Esophagus muscularis mucosa (tissue), 4 donors: ENCODE data around the gene TUBB3. TPM values are rescaled to one million over a fixed set of nuclear protein-coding genes. Genes with fewer than 3 reads are reported as not detected.
A peak's percentile ranks its signal among the peaks of the same experiment; 100 is the strongest.

ENCODE experiments used
- DNase-seq: peaks from one replicate; pipeline ENCODE4 v3.0.0-alpha.2; 2017; ENCODE audit errors: extremely low spot score
- H3K27ac ChIP-seq, 4 donors: fragments of 200-600 bp; sonication (generic); replicated peaks in 1 of 4; 1 replicate in 3 of 4; 2 replicates in 1 of 4; pipeline ENCODE4 v1.5.1; 2016 to 2019; ENCODE audit warnings: mild to moderate bottlenecking in 1 of 4
- H3K27me3 ChIP-seq, 4 donors: fragments of 200-600 bp; sonication (generic); one replicate each; pipeline versions ENCODE4 v1.5.1 to v1.6.0; 2016 to 2019
- H3K36me3 ChIP-seq, 4 donors: fragments of 200-600 bp; sonication (generic); one replicate each; pipeline ENCODE4 v1.5.1; 2016 to 2019
- H3K4me1 ChIP-seq, 4 donors: fragments of 200-600 bp; sonication (generic); one replicate each; pipeline ENCODE4 v1.5.1; 2016 to 2019
- H3K4me3 ChIP-seq, 4 donors: fragments of 200-600 bp; sonication (generic); 1 replicate in 2 of 4; 2 replicates in 2 of 4; pipeline ENCODE4 v1.5.1; 2016 to 2019; ENCODE audit warnings: mild to moderate bottlenecking in 4 of 4, moderate library complexity in 1 of 4
- H3K9me3 ChIP-seq, 4 donors: fragments of 200-600 bp; sonication (generic); 1 replicate in 3 of 4; 2 replicates in 1 of 4; pipeline ENCODE4 v1.5.1; 2016 to 2019
- EP300 ChIP-seq: sonication (generic); formaldehyde crosslinking; IDR thresholded peaks from one replicate; pipeline ENCODE4 v1.6.1; 2017; ENCODE audit warnings: antibody characterized with exemption
- POLR2A ChIP-seq: fragments of 450-650 bp; IDR thresholded peaks from one replicate; pipeline ENCODE4 v1.6.1; 2017; ENCODE audit warnings: antibody characterized with exemption, moderate library complexity, mild to moderate bottlenecking, low read depth
- POLR2AphosphoS5 ChIP-seq, 2 donors: sonication (generic); formaldehyde crosslinking; IDR thresholded peaks; one replicate each; pipeline ENCODE4 v1.6.1; 2017; ENCODE audit warnings: antibody characterized with exemption in 2 of 2
- WGBS: methylation state at CpG from one replicate; pipeline ENCODE4 v1.1.5; 2018; 5-methylcytosine and 5-hydroxymethylcytosine counted together
- intact Hi-C: fragments of 100-400 bp; cut with DNase I; formaldehyde crosslinking; loops from one replicate; pipeline ENCODE4 v1.15.1; 2023
- total RNA-seq, 4 donors: library from RNA; depleted of rRNA; stranded (reverse); fragments of >200 nt; gene quantifications; one replicate each; pipeline versions ENCODE4 v1.1.0 to v1.2.1, GENCODE V29; 2016
- TF ChIP-seq, protein P1 (sequence below), 3 experiments: fragments of 200-600 bp in 2 of 3; fragments of 450-650 bp in 1 of 3; sonication (generic) in 2 of 3; IDR thresholded peaks; one replicate each; pipeline ENCODE4 v1.5.1; 2017 to 2019; ENCODE audit warnings: antibody characterized with exemption in 3 of 3, mild to moderate bottlenecking in 2 of 3, moderate library complexity in 1 of 3

TUBB3 gene
- total RNA-seq, 4 donors from 2014 or later, result 2.5 to 19.5 (median 12.9) TPM

DNA sequence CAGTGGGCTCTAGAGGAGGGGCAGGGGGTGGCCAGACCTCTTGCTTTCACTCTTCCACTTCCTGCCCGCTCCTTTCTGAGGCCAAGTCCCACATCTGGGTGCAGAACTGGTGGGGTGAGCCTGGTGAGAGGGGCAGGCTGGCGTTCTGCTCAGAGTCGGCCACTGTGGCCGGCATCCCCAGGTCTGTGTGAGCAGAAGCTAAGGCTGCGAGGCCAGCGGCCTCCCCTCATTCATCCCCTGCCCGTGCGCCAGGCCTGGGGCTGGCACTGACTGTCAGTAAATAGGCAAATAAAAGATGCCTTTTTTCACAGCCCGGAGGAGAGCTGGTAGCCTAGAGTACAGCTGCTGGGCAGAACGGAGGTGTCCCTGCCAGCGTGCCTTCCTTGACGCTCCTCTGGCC is 26.6 kb downstream of the TUBB3 start:
- H3K9me3 ChIP-seq, result no peaks in the 10 kb centered on the region
- peak overlapping the region in 1 of 4 donors; percentile 59 for H3K27ac ChIP-seq
- intact Hi-C loops, result no loop called here
- peak overlapping the region; percentile 65 to 81 (median 66) for H3K4me3 ChIP-seq
- H3K4me1 ChIP-seq, result peaks cover 13 to 24% (median 21%) of the 10 kb centered on the region in 4 donors
- peaks cover 0 to 15% (median 0%) of the 10 kb centered on the region in 4 donors for H3K27me3 ChIP-seq
- H3K36me3 ChIP-seq, result peaks cover 0 to 12% (median 9%) of the 10 kb centered on the region in 4 donors
- 93% methylated on average over 9 of the region's 12 CpGs for WGBS
- DNase-seq, result no peak
- TF ChIP-seq POLR2AphosphoS5 (IDR thresholded peaks at IDR 0.05) (no peak), POLR2A (no peak), EP300 (no peak)
- TF ChIP-seq, protein P1, sequence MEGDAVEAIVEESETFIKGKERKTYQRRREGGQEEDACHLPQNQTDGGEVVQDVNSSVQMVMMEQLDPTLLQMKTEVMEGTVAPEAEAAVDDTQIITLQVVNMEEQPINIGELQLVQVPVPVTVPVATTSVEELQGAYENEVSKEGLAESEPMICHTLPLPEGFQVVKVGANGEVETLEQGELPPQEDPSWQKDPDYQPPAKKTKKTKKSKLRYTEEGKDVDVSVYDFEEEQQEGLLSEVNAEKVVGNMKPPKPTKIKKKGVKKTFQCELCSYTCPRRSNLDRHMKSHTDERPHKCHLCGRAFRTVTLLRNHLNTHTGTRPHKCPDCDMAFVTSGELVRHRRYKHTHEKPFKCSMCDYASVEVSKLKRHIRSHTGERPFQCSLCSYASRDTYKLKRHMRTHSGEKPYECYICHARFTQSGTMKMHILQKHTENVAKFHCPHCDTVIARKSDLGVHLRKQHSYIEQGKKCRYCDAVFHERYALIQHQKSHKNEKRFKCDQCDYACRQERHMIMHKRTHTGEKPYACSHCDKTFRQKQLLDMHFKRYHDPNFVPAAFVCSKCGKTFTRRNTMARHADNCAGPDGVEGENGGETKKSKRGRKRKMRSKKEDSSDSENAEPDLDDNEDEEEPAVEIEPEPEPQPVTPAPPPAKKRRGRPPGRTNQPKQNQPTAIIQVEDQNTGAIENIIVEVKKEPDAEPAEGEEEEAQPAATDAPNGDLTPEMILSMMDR (IDR thresholded peaks at IDR 0.05), result no peak

DNA sequence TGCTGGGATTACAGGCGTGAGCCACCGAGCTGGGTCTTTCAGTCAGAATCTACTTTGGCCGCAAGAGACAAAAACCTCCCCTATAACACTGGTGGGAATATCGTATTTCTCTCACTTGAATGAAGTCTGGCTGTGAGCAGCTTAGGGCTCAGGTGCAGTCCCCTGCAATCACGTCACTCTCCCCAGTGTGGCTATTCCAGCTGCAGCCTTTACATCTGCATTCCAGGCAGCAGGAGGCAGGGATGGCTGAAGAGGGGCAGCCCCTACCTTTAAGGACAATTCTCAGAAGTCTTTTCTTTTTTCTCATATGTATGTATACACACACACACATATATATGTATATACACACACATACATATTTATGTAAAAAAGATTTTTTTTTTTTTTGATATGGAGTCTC is 28.4 kb downstream of the TUBB3 start:
- intact Hi-C loops, result no loop called here
- Histone ChIP-seq H3K9me3 (no peaks in the 10 kb centered on the region), H3K27me3 (peaks cover 0 to 2% (median 0%) of the 10 kb centered on the region in 4 donors), H3K27ac (no peak overlapping the region), H3K4me1 (peaks cover 13 to 24% (median 21%) of the 10 kb centered on the region in 4 donors), H3K36me3 (peaks cover 0 to 28% (median 24%) of the 10 kb centered on the region in 4 donors), H3K4me3 (no peak overlapping the region)
- WGBS, result 94% methylated on average over 5 of the region's 5 CpGs
- TF ChIP-seq, protein P1 (IDR thresholded peaks at IDR 0.05), result no peak
- no peak for TF ChIP-seq EP300
- no peak for TF ChIP-seq POLR2A
- no peak for TF ChIP-seq POLR2AphosphoS5 (IDR thresholded peaks at IDR 0.05)
- no peak for DNase-seq

DNA sequence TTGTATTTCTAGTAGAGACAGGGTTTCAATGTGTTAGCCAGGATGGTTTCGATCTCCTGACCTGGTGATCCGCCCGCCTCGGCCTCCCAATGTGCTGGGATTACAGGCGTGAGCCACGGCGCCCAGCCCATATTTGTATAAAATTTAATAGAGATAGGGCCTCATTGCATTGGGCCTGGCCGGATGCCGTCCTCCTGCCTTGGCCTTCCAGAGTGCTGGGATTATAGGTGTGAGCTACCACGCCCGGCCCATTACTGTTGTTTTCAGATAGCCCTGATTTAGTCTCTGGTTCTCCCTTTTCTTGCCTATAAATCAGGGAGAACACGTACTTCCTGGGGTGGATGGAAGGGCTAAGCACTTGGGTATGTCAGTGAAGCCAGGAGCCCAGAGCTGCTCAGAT is 28.9 kb downstream of the TUBB3 start:
- Histone ChIP-seq H3K9me3 (no peaks in the 10 kb centered on the region), H3K4me3 (no peak overlapping the region), H3K4me1 (peaks cover 13 to 24% (median 21%) of the 10 kb centered on the region in 4 donors), H3K27ac (no peak overlapping the region), H3K27me3 (no peaks in the 10 kb centered on the region), H3K36me3 (peaks cover 0 to 33% (median 29%) of the 10 kb centered on the region in 4 donors)
- TF ChIP-seq POLR2AphosphoS5 (IDR thresholded peaks at IDR 0.05) (no peak), POLR2A (no peak), EP300 (no peak)
- TF ChIP-seq, protein P1 (IDR thresholded peaks at IDR 0.05), result no peak
- intact Hi-C loops, result no loop called here
- WGBS, result 98% methylated on average over 12 of the region's 12 CpGs
- DNase-seq, result no peak

DNA sequence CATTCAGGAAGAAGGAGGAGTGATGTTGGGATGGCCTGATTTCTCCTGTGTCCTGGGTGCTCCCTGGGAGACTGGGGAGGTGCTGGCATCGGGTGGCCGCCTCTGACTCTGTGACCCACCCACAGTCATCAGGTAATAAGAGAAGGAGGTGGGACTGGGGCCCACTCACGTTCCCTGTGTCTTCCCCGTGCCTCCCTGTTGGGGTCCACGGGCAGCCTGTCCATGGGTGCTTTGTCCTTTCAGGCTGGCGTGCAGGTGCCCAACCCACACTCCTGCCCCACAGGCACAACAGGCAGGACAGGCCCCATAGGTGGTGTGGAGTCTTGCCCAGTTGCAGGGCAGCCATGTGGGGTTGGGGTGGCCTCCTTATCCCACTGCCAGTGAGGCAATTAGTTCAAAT is 29.4 kb downstream of the TUBB3 start:
- WGBS, result 90% methylated on average over 2 of the region's 6 CpGs
- no peak overlapping the region for H3K4me3 ChIP-seq
- H3K4me1 ChIP-seq, result peaks cover 11 to 22% (median 19%) of the 10 kb centered on the region in 4 donors
- peaks cover 0 to 38% (median 34%) of the 10 kb centered on the region in 4 donors for H3K36me3 ChIP-seq
- intact Hi-C loops, result no loop called here
- TF ChIP-seq EP300 (no peak), POLR2AphosphoS5 (IDR thresholded peaks at IDR 0.05) (no peak), POLR2A (no peak)
- TF ChIP-seq, protein P1 (IDR thresholded peaks at IDR 0.05), result no peak
- no peaks in the 10 kb centered on the region for H3K27me3 ChIP-seq
- no peak overlapping the region for H3K27ac ChIP-seq
- no peaks in the 10 kb centered on the region for H3K9me3 ChIP-seq
- DNase-seq, result no peak
